CD4-positive, alpha-beta T cell (primary cell): ENCODE results near the gene EIF5A. TPM values are rescaled to one million over a fixed set of nuclear protein-coding genes. Genes with fewer than 3 reads are reported as not detected.
A peak's percentile ranks its signal among the peaks of the same experiment; 100 is the strongest.

Experiments used
- ATAC-seq: fragments of 200-7000 bp; cut with Tn5 transposase; one replicate; pipeline ENCODE4 v1.10.0; 2022; ENCODE audit warnings: mild to moderate bottlenecking; ENCODE audit not compliant: poor library complexity
- CTCF ChIA-PET: fragments of 350-600 bp; sonication (Branson Sonifier 250); formaldehyde crosslinking; loops from one replicate; lab custom pipeline; 2021; ENCODE audit warnings: antibody characterized with exemption, inconsistent platforms; lab: Charles Lee
- POLR2A ChIA-PET: fragments of 350-600 bp; sonication (Branson Sonifier 250); formaldehyde crosslinking; loops from one replicate; lab custom pipeline; 2021; ENCODE audit warnings: antibody characterized with exemption, inconsistent platforms; lab: Charles Lee
- DNase-seq, 14 experiments: peaks; one replicate each; pipeline ENCODE4 v3.0.0-alpha.2; 2013 to 2020; ENCODE audit warnings: mixed read lengths in 2 of 14
- H3K27ac ChIP-seq, 2 donors: one replicate each; pipeline versions ENCODE4 v1.5.1 to v1.7.0; 2013; ENCODE audit warnings: low read length in 2 of 2, low read depth in 1 of 2, mild to moderate bottlenecking in 1 of 2
- H3K27me3 ChIP-seq, 2 experiments: 1 replicate in 1 of 2; 2 replicates in 1 of 2; pipeline versions ENCODE4 v1.6.1 to v1.7.0; 2013; ENCODE audit warnings: low read length in 2 of 2, control low read depth in 1 of 2, mild to moderate bottlenecking in 1 of 2, moderate library complexity in 1 of 2; ENCODE audit not compliant: insufficient read depth in 2 of 2, control insufficient read depth in 1 of 2
- H3K36me3 ChIP-seq: one replicate; pipeline ENCODE4 v1.6.1; 2013; ENCODE audit warnings: low read length, control low read depth; ENCODE audit not compliant: insufficient read depth
- H3K4me1 ChIP-seq: one replicate; pipeline ENCODE4 v1.6.1; 2013; ENCODE audit warnings: low read length, control low read depth; ENCODE audit not compliant: insufficient read depth
- H3K4me3 ChIP-seq: one replicate; pipeline ENCODE4 v1.5.1; 2013; ENCODE audit warnings: mild to moderate bottlenecking, low read length, moderate library complexity
- H3K9me3 ChIP-seq, 2 experiments: 1 replicate in 1 of 2; 2 replicates in 1 of 2; pipeline versions ENCODE4 v1.6.1 to v1.7.0; 2013; ENCODE audit warnings: low read length in 2 of 2, mild to moderate bottlenecking in 2 of 2, control low read depth in 1 of 2, moderate library complexity in 1 of 2; ENCODE audit not compliant: control insufficient read depth in 1 of 2, insufficient read depth in 1 of 2
- H3K27ac Mint-ChIP-seq: one replicate; pipeline ENCODE4 v1.8.0; 2020; ENCODE audit warnings: mixed read lengths
- H3K27me3 Mint-ChIP-seq: one replicate; pipeline ENCODE4 v1.8.0; 2021; ENCODE audit warnings: mixed read lengths
- H3K36me3 Mint-ChIP-seq: one replicate; pipeline ENCODE4 v1.8.0; 2021; ENCODE audit warnings: low read depth, mixed read lengths
- H3K4me1 Mint-ChIP-seq: one replicate; pipeline ENCODE4 v1.8.0; 2021; ENCODE audit warnings: low read depth, mixed read lengths
- H3K4me3 Mint-ChIP-seq: one replicate; pipeline ENCODE4 v1.8.0; 2020; ENCODE audit warnings: mild to moderate bottlenecking, mixed read lengths
- H3K9me3 Mint-ChIP-seq: one replicate; pipeline ENCODE4 v1.8.0; 2020; ENCODE audit warnings: mixed read lengths
- intact Hi-C, 2 experiments: fragments of 100-400 bp; cut with DNase I in 1 of 2; cut with micrococcal nuclease in 1 of 2; formaldehyde crosslinking; loops; one replicate each; pipeline versions ENCODE4 v1.15.1 to v1.9.0; 2023 to 2025; cut with DNase I, micrococcal nuclease
- total RNA-seq, 174 experiments: library from RNA in 2 of 174; stranded (reverse) in 2 of 174; gene quantifications; one replicate each; pipeline ENCODE4 v1.2.3 and lab custom pipeline; 2021 to 2026
- TF ChIP-seq, protein P1 (sequence below): fragments of 200-600 bp; IDR thresholded peaks from one replicate; pipeline ENCODE4 v1.8.0; 2022; ENCODE audit warnings: antibody characterized with exemption, mild to moderate bottlenecking

EIF5A gene
- total RNA-seq, 2 experiments from 2014 or later = 471 to 480 TPM

- Histone ChIP-seq H3K4me3 (no peak overlapping the region), H3K27ac (no peak overlapping the region), H3K36me3 (peaks cover 3% of the 10 kb centered on the region), H3K4me1 (peaks cover 35% of the 10 kb centered on the region), H3K27me3 (no peaks in the 10 kb centered on the region), H3K9me3 (no peaks in the 10 kb centered on the region)
- DNase-seq = peak; percentile 77 to 91 (median 84)
- TF ChIP-seq, protein P1, sequence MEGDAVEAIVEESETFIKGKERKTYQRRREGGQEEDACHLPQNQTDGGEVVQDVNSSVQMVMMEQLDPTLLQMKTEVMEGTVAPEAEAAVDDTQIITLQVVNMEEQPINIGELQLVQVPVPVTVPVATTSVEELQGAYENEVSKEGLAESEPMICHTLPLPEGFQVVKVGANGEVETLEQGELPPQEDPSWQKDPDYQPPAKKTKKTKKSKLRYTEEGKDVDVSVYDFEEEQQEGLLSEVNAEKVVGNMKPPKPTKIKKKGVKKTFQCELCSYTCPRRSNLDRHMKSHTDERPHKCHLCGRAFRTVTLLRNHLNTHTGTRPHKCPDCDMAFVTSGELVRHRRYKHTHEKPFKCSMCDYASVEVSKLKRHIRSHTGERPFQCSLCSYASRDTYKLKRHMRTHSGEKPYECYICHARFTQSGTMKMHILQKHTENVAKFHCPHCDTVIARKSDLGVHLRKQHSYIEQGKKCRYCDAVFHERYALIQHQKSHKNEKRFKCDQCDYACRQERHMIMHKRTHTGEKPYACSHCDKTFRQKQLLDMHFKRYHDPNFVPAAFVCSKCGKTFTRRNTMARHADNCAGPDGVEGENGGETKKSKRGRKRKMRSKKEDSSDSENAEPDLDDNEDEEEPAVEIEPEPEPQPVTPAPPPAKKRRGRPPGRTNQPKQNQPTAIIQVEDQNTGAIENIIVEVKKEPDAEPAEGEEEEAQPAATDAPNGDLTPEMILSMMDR = peak; percentile 81
- ChIA-PET CTCF (interaction anchor here (0.6 to 5.1 kb wide), 34 partner anchors 8 to 331 kb away, joined by 3 to 55 read pairs (median 4); partner anchors contain the start of genes ACAP1, FGF11, FXR2 and MPDU1), POLR2A (interaction anchor here (0.9 to 2.7 kb wide), 12 partner anchors 20 to 330 kb away, joined by 3 to 15 read pairs (median 4); partner anchors contain the start of genes ACAP1, FGF11, POLR2A and TMEM102)
- ATAC-seq = peak; percentile 70
- Mint-ChIP-seq H3K36me3 (peaks cover 4% of the 10 kb centered on the region), H3K27ac (no peak overlapping the region), H3K27me3 (no peaks in the 10 kb centered on the region), H3K4me3 (peak overlapping the region; percentile 72), H3K4me1 (peaks cover 30% of the 10 kb centered on the region), H3K9me3 (no peaks in the 10 kb centered on the region)
- intact Hi-C loops = loop anchor here (1.0 to 10.0 kb wide), 7 partner anchors 49 to 233 kb away; partner anchors contain the start of genes SENP3 (in 2 of the 2), NLGN2 (in 1 of the 2) and TMEM256 (in 1 of the 2)
Observed at GRCh38 chr17:7356072-7356549, 48.7 kb downstream of the EIF5A start.

DNA sequence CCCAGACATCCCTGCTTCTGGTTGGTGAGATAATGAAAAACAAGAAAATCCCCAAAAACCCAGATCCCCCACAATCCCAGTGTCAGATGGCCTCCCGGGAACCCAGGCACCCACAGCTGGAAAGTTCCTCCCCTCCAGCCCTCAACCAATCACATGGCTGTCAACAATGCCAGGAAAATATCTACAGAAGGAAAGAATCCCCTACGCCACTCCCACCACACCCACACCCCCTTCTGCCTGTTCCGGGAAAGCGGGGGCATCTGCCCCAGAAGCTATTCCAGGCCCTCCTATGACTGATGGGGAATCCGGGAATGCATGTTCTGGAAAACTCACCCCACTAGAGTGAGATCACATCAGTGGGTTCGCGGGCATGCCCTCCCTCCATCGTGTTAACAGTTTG is 49.3 kb downstream of the EIF5A start:
- CTCF ChIA-PET = interaction anchor here (1.2 to 5.1 kb wide), 14 partner anchors 9 to 331 kb away, joined by 3 to 55 read pairs (median 6); partner anchors contain the start of genes ACAP1, FGF11, FXR2 and NEURL4

GRCh38 chr17:7357381-7357780 is 50.0 kb downstream of the EIF5A start:
- H3K9me3 ChIP-seq = no peaks in the 10 kb centered on the region
- H3K27ac Mint-ChIP-seq = no peak overlapping the region
- H3K36me3 Mint-ChIP-seq = no peaks in the 10 kb centered on the region
- no peak overlapping the region for H3K27ac ChIP-seq
- H3K9me3 Mint-ChIP-seq = no peaks in the 10 kb centered on the region
- no peak overlapping the region for H3K4me3 Mint-ChIP-seq
- intact Hi-C loops = loop anchor here (2.0 to 10.0 kb wide), 5 partner anchors 47 to 203 kb away; partner anchors contain the start of genes SENP3 (in 2 of the 2), NLGN2 (in 1 of the 2) and TMEM256 (in 1 of the 2)
- DNase-seq (no peak), ATAC-seq (no peak)
- H3K36me3 ChIP-seq = no peaks in the 10 kb centered on the region
- CTCF ChIA-PET = interaction anchor here (5.1 kb wide), 1 partner anchor 79 kb away, joined by 55 read pairs; the partner anchor contains the start of gene TMEM102
- no peak overlapping the region for H3K4me3 ChIP-seq
- TF ChIP-seq, protein P1 = no peak
- peaks cover 28% of the 10 kb centered on the region for H3K4me1 ChIP-seq
- peaks cover 25% of the 10 kb centered on the region for H3K4me1 Mint-ChIP-seq
- POLR2A ChIA-PET = interaction anchor here (1.9 to 2.2 kb wide), 2 partner anchors 79 to 127 kb away, joined by 10 to 15 read pairs; partner anchors contain the start of gene POLR2A
- peaks cover 3% of the 10 kb centered on the region for H3K27me3 Mint-ChIP-seq
- H3K27me3 ChIP-seq = no peaks in the 10 kb centered on the region

More for the DNA sequence above, 49.3 kb downstream of the EIF5A start:
- DNase-seq = no peak
- no peaks in the 10 kb centered on the region for H3K36me3 ChIP-seq
- H3K4me3 ChIP-seq = no peak overlapping the region
- H3K27ac Mint-ChIP-seq = no peak overlapping the region
- H3K27me3 Mint-ChIP-seq = peaks cover under 1% of the 10 kb centered on the region
- H3K9me3 Mint-ChIP-seq = no peaks in the 10 kb centered on the region
- H3K27ac ChIP-seq = no peak overlapping the region
- H3K36me3 Mint-ChIP-seq = no peaks in the 10 kb centered on the region
- intact Hi-C loops = loop anchor here (1.0 to 10.0 kb wide), 7 partner anchors 48 to 233 kb away; partner anchors contain the start of genes SENP3 (in 2 of the 2), NLGN2 (in 1 of the 2) and TMEM256 (in 1 of the 2)
- H3K9me3 ChIP-seq = no peaks in the 10 kb centered on the region
- no peak for ATAC-seq
- no peaks in the 10 kb centered on the region for H3K27me3 ChIP-seq
- peaks cover 26% of the 10 kb centered on the region for H3K4me1 Mint-ChIP-seq
- no peak overlapping the region for H3K4me3 Mint-ChIP-seq
- H3K4me1 ChIP-seq = peaks cover 32% of the 10 kb centered on the region
- POLR2A ChIA-PET = interaction anchor here (0.9 to 2.7 kb wide), 7 partner anchors 27 to 330 kb away, joined by 4 to 15 read pairs (median 6); partner anchors contain the start of genes POLR2A and TMEM102
- TF ChIP-seq, protein P1 = no peak
